NOMO-1 treated with DMSO at 0.1 percent for 48 hours (cell line): ENCODE data around the gene SPATA20.
A peak's percentile ranks its signal among the peaks of the same experiment; 100 is the strongest.

Experiments
- DNase-seq: peaks from one replicate; lab custom pipeline; 2025; ENCODE audit not compliant: unreplicated experiment; lab: John Stamatoyannopoulos, UW

SPATA20 gene

GRCh38 chr17:50519141-50519834 lies 27.7 kb upstream of the SPATA20 start:
- no peak for DNase-seq

- DNase-seq = no peak
Observed at GRCh38 chr17:50520483-50520882, 26.5 kb upstream of the SPATA20 start.

- DNase-seq = no peak
Observed at GRCh38 chr17:50521514-50521913, 25.5 kb upstream of the SPATA20 start.

GRCh38 chr17:50522766-50523165 lies 24.2 kb upstream of the SPATA20 start:
- no peak for DNase-seq

GRCh38 chr17:50523208-50523607 lies 23.8 kb upstream of the SPATA20 start:
- DNase-seq = no peak

- no peak for DNase-seq
Observed at GRCh38 chr17:50524838-50525237, 22.1 kb upstream of the SPATA20 start.

GRCh38 chr17:50527155-50527762 lies 19.7 kb upstream of the SPATA20 start:
- DNase-seq = peak; percentile 10

- DNase-seq = no peak
Observed at GRCh38 chr17:50527949-50528474, 19.0 kb upstream of the SPATA20 start.

- no peak for DNase-seq
Observed at GRCh38 chr17:50529849-50530248, 17.1 kb upstream of the SPATA20 start.

- DNase-seq = no peak
Observed at GRCh38 chr17:50531428-50532025, 15.4 kb upstream of the SPATA20 start.

GRCh38 chr17:50532452-50533024 lies 14.4 kb upstream of the SPATA20 start, which contains the start of gene EPN3:
Gene EPN3, plus strand, starts transcription at chr17:50532735. Its CDS starts 3,822 bp downstream, at chr17:50536557.
- DNase-seq = no peak

GRCh38 chr17:50533185-50533584 lies 13.8 kb upstream of the SPATA20 start:
- DNase-seq = no peak

GRCh38 chr17:50533720-50534148 lies 13.2 kb upstream of the SPATA20 start:
- no peak for DNase-seq

- no peak for DNase-seq
Observed at GRCh38 chr17:50534222-50534978, 12.6 kb upstream of the SPATA20 start.

- no peak for DNase-seq
Observed at GRCh38 chr17:50534979-50535326, 12.0 kb upstream of the SPATA20 start.

GRCh38 chr17:50535407-50535806 lies 11.6 kb upstream of the SPATA20 start:
- no peak for DNase-seq

- DNase-seq = peak; percentile 43
Observed at GRCh38 chr17:50536683-50537646, 10.0 kb upstream of the SPATA20 start.

- DNase-seq = no peak
Observed at GRCh38 chr17:50537721-50538548, 9.0 kb upstream of the SPATA20 start.
